GM19467 (cell line): ENCODE results near the gene ATP6V1E1.
"Not testable (repeated sequence)": the region's sequence is repeated elsewhere in the genome, so short reads cannot be mapped to it uniquely, and the experiment has no call there.

Experiments used
- ATAC-seq: cut with Tn5 transposase; IDR thresholded peaks from one replicate; pipeline ENCODE4 v1.9.1; 2021; ENCODE audit warnings: mild to moderate bottlenecking, moderate library complexity; ENCODE audit not compliant: unreplicated experiment

Gene ATP6V1E1

DNA sequence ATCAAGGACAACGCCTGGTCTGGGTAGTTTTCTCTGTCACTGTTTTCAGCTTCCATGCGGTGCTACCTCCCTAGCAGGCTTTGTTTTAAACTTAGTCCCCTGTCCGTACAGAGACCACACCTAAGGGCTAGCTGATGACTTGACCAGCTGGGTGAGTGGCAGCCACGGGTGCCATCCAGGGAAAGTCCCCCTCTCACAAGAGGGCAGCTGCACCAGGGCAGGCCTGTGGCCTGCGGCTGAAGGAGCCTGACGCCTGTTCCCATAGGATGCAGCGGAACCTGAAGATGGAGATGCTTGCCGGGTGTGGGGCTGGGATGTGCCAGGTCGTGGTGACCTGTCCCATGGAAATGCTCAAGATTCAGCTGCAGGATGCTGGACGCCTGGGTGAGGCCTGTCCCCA lies 45.4 kb downstream of the ATP6V1E1 start:
- ATAC-seq = no peak

- ATAC-seq = no peak
These were observed 46.9 kb downstream of the ATP6V1E1 start for GRCh38 chr22:17581631-17582030.

GRCh38 chr22:17581056-17581455 lies 47.5 kb downstream of the ATP6V1E1 start:
- ATAC-seq = no peak

- ATAC-seq = no peak
These were observed 48.0 kb downstream of the ATP6V1E1 start for GRCh38 chr22:17580441-17581031.

GRCh38 chr22:17579535-17579981 lies 49.0 kb downstream of the ATP6V1E1 start:
- no peak for ATAC-seq

DNA sequence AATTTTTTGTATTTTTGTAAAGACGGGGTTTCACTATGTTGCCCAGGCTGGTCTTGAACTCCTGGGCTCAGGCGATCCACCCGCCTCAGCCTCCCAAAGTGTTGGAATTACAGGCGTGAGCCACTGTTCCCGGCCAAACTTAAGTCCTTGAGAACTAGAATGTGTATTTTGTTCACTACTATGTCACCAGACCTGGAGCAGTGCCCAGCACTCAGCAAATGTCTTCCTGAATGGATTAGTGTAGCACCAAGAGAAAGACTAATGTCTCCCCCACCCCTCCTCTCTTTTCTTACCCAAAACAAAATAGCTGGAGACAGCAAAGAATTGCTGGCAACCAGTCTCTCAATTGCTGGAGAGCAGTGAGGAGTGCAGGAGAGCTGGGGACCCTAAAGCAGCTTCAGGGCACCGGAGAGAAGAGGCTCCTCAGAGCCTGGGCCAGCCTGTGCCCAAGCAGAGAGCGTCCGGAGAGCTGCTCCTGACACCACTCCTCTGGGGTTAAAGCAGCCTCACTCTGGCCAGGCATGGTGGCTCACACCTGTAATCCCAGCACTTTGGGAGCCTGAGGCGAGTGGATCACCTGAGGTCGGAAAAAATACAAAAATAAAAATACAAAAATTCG lies 50.3 kb downstream of the ATP6V1E1 start:
- ATAC-seq = no peak

GRCh38 chr22:17576470-17576869 lies 52.1 kb downstream of the ATP6V1E1 start:
- ATAC-seq = no peak

- ATAC-seq = no peak
These were observed 52.9 kb downstream of the ATP6V1E1 start for GRCh38 chr22:17575681-17576080.

DNA sequence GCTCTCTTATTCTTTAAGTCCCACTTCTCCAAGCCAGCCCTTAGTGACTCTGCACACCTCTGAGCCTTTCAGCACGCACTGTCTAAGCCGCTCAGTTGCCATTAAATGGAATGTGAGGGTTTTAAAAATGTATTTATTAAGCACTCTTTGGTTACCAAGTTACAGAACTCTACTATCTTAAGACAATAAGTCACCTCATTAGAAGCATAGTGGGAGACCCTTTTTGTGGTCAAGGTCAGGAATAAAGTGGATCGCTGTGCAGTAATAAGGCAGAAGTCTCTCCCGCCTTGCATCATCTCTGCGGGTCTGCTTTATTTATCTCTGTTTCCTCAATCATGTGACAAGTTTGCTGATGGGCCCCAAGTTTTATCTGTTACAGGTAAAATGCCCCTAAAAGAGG lies 53.4 kb downstream of the ATP6V1E1 start:
- ATAC-seq = no peak

DNA sequence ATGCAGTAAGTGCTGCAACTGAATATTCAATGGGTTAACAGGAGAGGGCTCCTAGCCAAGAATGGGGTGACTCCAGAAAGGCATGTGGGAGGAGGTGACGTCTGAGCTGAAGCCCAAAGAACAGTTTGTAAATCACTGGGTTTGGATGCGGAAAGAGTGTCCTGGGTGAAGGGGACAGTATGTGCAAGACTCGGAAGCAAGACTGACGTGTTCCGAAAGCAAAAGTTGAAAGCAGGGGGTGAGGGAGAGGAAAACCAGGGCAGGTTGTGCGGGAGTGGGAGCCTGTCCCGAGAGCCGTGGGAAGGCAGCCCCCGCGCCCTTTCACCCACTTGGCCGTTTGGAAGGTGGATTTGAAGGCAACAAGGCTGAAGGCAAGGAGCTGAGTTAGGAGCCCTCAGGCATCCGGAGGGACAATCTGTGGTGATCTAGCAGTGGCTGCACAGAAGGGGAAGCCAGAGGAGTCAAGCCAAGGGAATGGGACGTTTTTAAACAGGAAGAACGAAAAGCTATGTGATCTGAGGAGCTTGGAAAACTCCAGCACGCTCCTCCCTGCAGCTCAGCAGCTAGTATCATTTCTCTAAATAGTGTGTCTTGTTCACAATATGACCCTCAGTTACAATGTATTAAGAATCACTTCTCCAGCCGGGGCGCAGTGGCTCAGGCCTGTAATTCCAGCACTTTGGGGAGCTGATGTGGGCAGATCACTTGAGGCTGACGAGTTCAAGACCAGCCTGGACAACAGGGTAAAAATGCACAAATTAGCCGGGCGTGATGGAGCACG lies 57.5 kb downstream of the ATP6V1E1 start:
- no peak for ATAC-seq

- ATAC-seq = no peak
These were observed 58.5 kb downstream of the ATP6V1E1 start for GRCh38 chr22:17569971-17570511.

GRCh38 chr22:17566776-17567175 lies 61.8 kb downstream of the ATP6V1E1 start:
- ATAC-seq = no peak

GRCh38 chr22:17566016-17566687 lies 62.4 kb downstream of the ATP6V1E1 start:
- not testable (repeated sequence) for ATAC-seq

GRCh38 chr22:17563936-17564391 lies 64.6 kb downstream of the ATP6V1E1 start:
- no peak for ATAC-seq

- ATAC-seq = no peak
These were observed 65.4 kb downstream of the ATP6V1E1 start, which contains the start of gene SLC25A18 for GRCh38 chr22:17562906-17563870. Gene SLC25A18 (plus strand): TSS chr22:17563498. CDS start chr22:17579945, 16,447 bp downstream.

GRCh38 chr22:17559188-17559587 lies 69.4 kb downstream of the ATP6V1E1 start:
- no peak for ATAC-seq

DNA sequence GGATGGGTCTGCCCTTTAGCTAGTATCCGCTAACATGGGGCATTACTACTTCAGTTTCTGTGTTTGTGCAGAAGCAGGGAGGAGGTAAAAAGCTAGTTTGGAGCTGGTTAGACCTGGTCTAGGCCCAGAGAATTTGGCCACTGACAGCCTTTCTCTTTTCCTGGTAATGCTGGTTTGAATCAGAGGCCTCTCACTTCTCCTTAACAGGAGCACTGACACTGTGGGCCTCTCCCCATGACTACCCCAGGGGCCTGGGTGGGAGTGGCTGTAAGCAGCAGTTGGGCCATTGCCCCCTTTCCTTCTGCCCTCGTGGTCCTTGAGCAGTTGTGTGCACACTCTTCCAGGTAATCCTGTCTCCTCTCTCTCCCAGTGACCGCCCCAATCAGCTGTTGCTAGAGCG lies 73.7 kb downstream of the ATP6V1E1 start:
- ATAC-seq = no peak

DNA sequence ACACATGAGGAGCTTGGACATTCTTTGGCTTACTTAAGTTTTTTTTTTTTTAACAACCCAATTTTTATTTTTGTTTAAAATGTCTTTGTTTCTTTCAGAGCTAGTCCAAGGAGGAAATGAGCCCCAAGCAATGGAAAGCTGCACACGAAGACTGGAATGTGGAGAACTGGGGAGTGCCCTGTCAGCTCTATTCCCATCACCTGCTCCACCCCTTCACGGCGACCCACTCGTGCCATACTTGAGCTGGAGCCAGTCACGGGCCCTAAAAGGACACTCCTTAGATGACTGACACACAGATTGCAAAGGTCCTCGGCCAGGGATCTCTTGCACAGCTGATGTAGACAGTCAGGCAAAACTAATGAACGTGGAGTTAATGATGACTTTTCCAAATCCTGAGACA lies 75.8 kb downstream of the ATP6V1E1 start:
- no peak for ATAC-seq

GRCh38 chr22:17549655-17550054 lies 78.9 kb downstream of the ATP6V1E1 start:
- ATAC-seq = no peak

- no peak for ATAC-seq
These were observed 79.4 kb downstream of the ATP6V1E1 start for GRCh38 chr22:17549183-17549582.
